H1 (cell line): Measurements from ENCODE around the gene C17orf113. TPM values are rescaled to one million over a fixed set of nuclear protein-coding genes. Genes with fewer than 3 reads are reported as not detected.

Experiments
- CTCF ChIA-PET: fragments of 300-600 bp; sonication (Branson Sonifier 250); formaldehyde crosslinking; loops from one replicate; lab custom pipeline; 2021; ENCODE audit not compliant: partially characterized antibody; lab: Charles Lee
- POLR2A ChIA-PET: fragments of 300-600 bp; sonication (Branson Sonifier 250); formaldehyde crosslinking; loops from one replicate; lab custom pipeline; 2021; ENCODE audit warnings: inconsistent platforms; ENCODE audit not compliant: partially characterized antibody; lab: Charles Lee
- DNase-seq, 2 experiments: peaks; one replicate each; pipeline versions ENCODE4 v3.0.0 to v3.0.0-alpha.2; 2010 to 2022; ENCODE audit warnings: low spot score in 2 of 2, low read depth in 1 of 2, mixed read lengths in 1 of 2
- FAIRE-seq: peaks from 2 replicates; lab custom pipeline; 2011; peaks lifted over from hg19 to GRCh38; lab: Jason Lieb, UNC
- H2AFZ ChIP-seq: 2 replicates; pipeline ENCODE4 v1.8.1; 2012; ENCODE audit warnings: low read length, inconsistent platforms
- H2AK5ac ChIP-seq: 2 replicates; pipeline ENCODE4 v1.6.1; 2013; ENCODE audit warnings: low read depth, low read length
- H2BK120ac ChIP-seq: replicated peaks from 2 replicates; pipeline ENCODE3; 2013; ENCODE audit warnings: low read depth, low read length, inconsistent platforms
- H2BK12ac ChIP-seq: 2 replicates; pipeline ENCODE4 v1.6.1; 2013; ENCODE audit warnings: low read depth, low read length
- H2BK15ac ChIP-seq: 2 replicates; pipeline ENCODE4 v1.6.1; 2013; ENCODE audit warnings: low read length
- H2BK20ac ChIP-seq: 2 replicates; pipeline ENCODE4 v1.6.1; 2013; ENCODE audit warnings: low read length
- H2BK5ac ChIP-seq: 2 replicates; pipeline ENCODE4 v1.6.1; 2013; ENCODE audit warnings: low read depth, low read length
- H3K14ac ChIP-seq: 2 replicates; pipeline ENCODE4 v1.6.1; 2013; ENCODE audit warnings: inconsistent platforms; ENCODE audit not compliant: insufficient read length
- H3K18ac ChIP-seq: 2 replicates; pipeline ENCODE4 v1.6.1; 2013; ENCODE audit warnings: low read length; ENCODE audit errors: extremely low read depth
- H3K23ac ChIP-seq: 2 replicates; pipeline ENCODE4 v1.6.1; 2013; ENCODE audit warnings: inconsistent platforms; ENCODE audit not compliant: insufficient read length
- H3K23me2 ChIP-seq: 2 replicates; pipeline ENCODE4 v1.6.1; 2013; ENCODE audit warnings: low read depth, low read length
- H3K27ac ChIP-seq: 2 replicates; pipeline ENCODE4 v1.6.1; 2011; ENCODE audit warnings: low read depth, low read length, inconsistent platforms
- H3K27me3 ChIP-seq, 4 experiments: replicated peaks in 1 of 4; 1 replicate in 1 of 4; 2 replicates in 3 of 4; pipeline versions ENCODE4 v1.6.1 to v1.8.1; 2011 to 2013; ENCODE audit warnings: low read length in 3 of 4, mild to moderate bottlenecking in 3 of 4, inconsistent platforms in 2 of 4, mixed read lengths in 2 of 4, moderate library complexity in 1 of 4; ENCODE audit not compliant: control insufficient read depth in 3 of 4, insufficient read depth in 3 of 4; ENCODE audit errors: extremely low read depth in 1 of 4
- H3K36me3 ChIP-seq, 4 experiments: 2 replicates each; pipeline versions ENCODE4 v1.6.1 to v1.8.1; 2011 to 2013; ENCODE audit warnings: mild to moderate bottlenecking in 4 of 4, low read length in 3 of 4, moderate library complexity in 2 of 4, control low read depth in 1 of 4, inconsistent platforms in 1 of 4; ENCODE audit not compliant: insufficient read depth in 4 of 4, control insufficient read depth in 2 of 4
- H3K4ac ChIP-seq: replicated peaks from 2 replicates; pipeline ENCODE3; 2013; ENCODE audit warnings: low read length, low read depth, mixed read lengths, inconsistent platforms; ENCODE audit not compliant: insufficient read length
- H3K4me1 ChIP-seq, 4 experiments: replicated peaks in 1 of 4; 1 replicate in 1 of 4; 2 replicates in 3 of 4; pipeline versions ENCODE4 v1.6.1 to v1.8.1; 2011 to 2013; ENCODE audit warnings: low read length in 3 of 4, inconsistent platforms in 2 of 4, mixed read lengths in 1 of 4; ENCODE audit not compliant: insufficient read depth in 4 of 4, control insufficient read depth in 3 of 4
- H3K4me2 ChIP-seq, 2 experiments: 2 replicates each; pipeline versions ENCODE4 v1.6.1 to v1.8.1; 2011 to 2013; ENCODE audit warnings: low read depth in 2 of 2, low read length in 2 of 2, control low read depth in 1 of 2, inconsistent platforms in 1 of 2, mild to moderate bottlenecking in 1 of 2; ENCODE audit not compliant: insufficient read depth in 1 of 2
- H3K4me3 ChIP-seq, 4 experiments: fragments of 200-600, 300-600 bp in 1 of 4; sonication (generic), shearing (Covaris generic), sonication (Bioruptor Twin) in 1 of 4; 2 replicates each; pipeline versions ENCODE4 v1.5.1 to v1.8.1; 2011 to 2016; ENCODE audit warnings: low read length in 4 of 4, low read depth in 3 of 4, control low read depth in 2 of 4, inconsistent platforms in 2 of 4, mild to moderate bottlenecking in 2 of 4, mixed read lengths in 1 of 4, moderate library complexity in 1 of 4; ENCODE audit not compliant: insufficient read depth in 2 of 4; ENCODE audit errors: extremely low read depth in 1 of 4
- H3K56ac ChIP-seq: replicated peaks from 2 replicates; pipeline ENCODE3; 2013; ENCODE audit warnings: low read depth, mild to moderate bottlenecking, mixed read lengths, low read length, inconsistent platforms; ENCODE audit not compliant: insufficient read length
- H3K79me1 ChIP-seq: 2 replicates; pipeline ENCODE4 v1.6.1; 2013; ENCODE audit warnings: low read depth, low read length, control low read depth
- H3K79me2 ChIP-seq, 2 experiments: 2 replicates each; pipeline versions ENCODE4 v1.6.1 to v1.8.1; 2012 to 2013; ENCODE audit warnings: low read length in 2 of 2, mild to moderate bottlenecking in 2 of 2, inconsistent platforms in 1 of 2; ENCODE audit not compliant: insufficient read depth in 2 of 2, control insufficient read depth in 1 of 2
- H3K9ac ChIP-seq, 4 experiments: replicated peaks in 1 of 4; 1 replicate in 1 of 4; 2 replicates in 3 of 4; pipeline versions ENCODE4 v1.6.1 to v1.8.1; 2011 to 2013; ENCODE audit warnings: low read depth in 3 of 4, low read length in 3 of 4, control low read depth in 2 of 4, mild to moderate bottlenecking in 2 of 4, moderate library complexity in 2 of 4, inconsistent platforms in 1 of 4; ENCODE audit errors: extremely low read depth in 1 of 4
- H3K9me3 ChIP-seq, 2 experiments: 2 replicates each; pipeline versions ENCODE4 v1.6.1 to v1.8.1; 2012 to 2013; ENCODE audit warnings: mild to moderate bottlenecking in 2 of 2, moderate library complexity in 2 of 2, control low read depth in 1 of 2, inconsistent platforms in 1 of 2, low read depth in 1 of 2, low read length in 1 of 2, mixed read lengths in 1 of 2; ENCODE audit not compliant: insufficient read depth in 2 of 2
- H4K20me1 ChIP-seq, 2 experiments: replicated peaks in 1 of 2; 2 replicates each; pipeline versions ENCODE3 to v1.8.1; 2011 to 2013; ENCODE audit warnings: inconsistent platforms in 2 of 2, low read length in 2 of 2, mild to moderate bottlenecking in 1 of 2; ENCODE audit not compliant: insufficient read depth in 2 of 2, control insufficient read depth in 1 of 2
- H4K5ac ChIP-seq: 2 replicates; pipeline ENCODE4 v1.6.1; 2013; ENCODE audit warnings: low read length, low read depth, mixed read lengths, inconsistent platforms; ENCODE audit not compliant: insufficient read length
- H4K8ac ChIP-seq: 2 replicates; pipeline ENCODE4 v1.8.0; 2013; ENCODE audit warnings: mild to moderate bottlenecking, moderate library complexity, low read length, inconsistent platforms; ENCODE audit not compliant: insufficient read depth; ENCODE audit errors: extremely low read depth
- H4K91ac ChIP-seq: replicated peaks from 2 replicates; pipeline ENCODE3; 2013; ENCODE audit warnings: low read length, mixed read lengths, inconsistent platforms; ENCODE audit not compliant: insufficient read length
- CEBPB ChIP-seq: IDR thresholded peaks from 2 replicates; pipeline ENCODE4 v1.6.1; 2012; ENCODE audit warnings: low read depth, low read length
- FOSL1 ChIP-seq: IDR thresholded peaks from 2 replicates; pipeline ENCODE4 v1.6.1; 2011; ENCODE audit warnings: mild to moderate bottlenecking, low read depth, low read length, moderate library complexity; ENCODE audit not compliant: insufficient read depth
- HDAC2 ChIP-seq, 2 experiments: fragments of 300-600 bp in 1 of 2; sonication (generic) in 1 of 2; IDR thresholded peaks; 2 replicates each; pipeline ENCODE4 v1.6.1; 2011 to 2012; ENCODE audit warnings: low read depth in 2 of 2, low read length in 2 of 2, mild to moderate bottlenecking in 2 of 2, moderate library complexity in 2 of 2, borderline replicate concordance in 1 of 2, inconsistent platforms in 1 of 2
- JUND ChIP-seq: IDR thresholded peaks from 2 replicates; pipeline ENCODE4 v1.6.1; 2011; ENCODE audit warnings: mild to moderate bottlenecking, improper control_type of control experiment, low read length
- KDM1A ChIP-seq: fragments of 200-600, 300-600 bp; sonication (generic); IDR thresholded peaks from 2 replicates; pipeline ENCODE4 v1.7.1; 2016; ENCODE audit warnings: mild to moderate bottlenecking, low read length, borderline replicate concordance
- NRF1 ChIP-seq: IDR thresholded peaks from 2 replicates; pipeline ENCODE4 v1.6.1; 2011; ENCODE audit warnings: mild to moderate bottlenecking, low read depth, low read length, improper control_type of control experiment
- POLR2AphosphoS5 ChIP-seq: IDR thresholded peaks from 2 replicates; pipeline ENCODE4 v1.6.1; 2011; ENCODE audit warnings: low read depth, low read length
- POU5F1 ChIP-seq: IDR thresholded peaks from 2 replicates; pipeline ENCODE4 v1.6.1; 2011; ENCODE audit warnings: low read depth, mild to moderate bottlenecking, low read length, moderate library complexity
- RBBP5 ChIP-seq: IDR thresholded peaks from 2 replicates; pipeline ENCODE4 v1.7.1; 2012; ENCODE audit warnings: low read depth, mild to moderate bottlenecking, inconsistent platforms, low read length, moderate library complexity, borderline replicate concordance
- RNF2 ChIP-seq: fragments of 200-900, 300-1000 bp; sonication (generic); IDR thresholded peaks from 2 replicates; pipeline ENCODE4 v1.7.1; 2016; ENCODE audit warnings: borderline replicate concordance, low read depth, mild to moderate bottlenecking, antibody characterized with exemption, low read length; ENCODE audit not compliant: poor library complexity, severe bottlenecking; ENCODE audit errors: missing control alignments
- SUZ12 ChIP-seq: fragments of 200-600 bp; sonication (generic); IDR thresholded peaks from 2 replicates; pipeline ENCODE4 v1.6.1; 2012; ENCODE audit warnings: mild to moderate bottlenecking, inconsistent platforms, low read length, moderate library complexity, mixed read lengths
- USF2 ChIP-seq: IDR thresholded peaks from 2 replicates; pipeline ENCODE4 v1.6.1; 2011; ENCODE audit warnings: low read length, improper control_type of control experiment
- WGBS, 2 experiments: shearing (Covaris generic) in 1 of 2; methylation state at CpG; one replicate each; pipeline versions ENCODE4 v1.1.6 to v1.1.7; 2013 to 2015; ENCODE audit warnings: low lambda C conversion rate in 2 of 2, mixed read lengths in 2 of 2, inconsistent platforms in 1 of 2, low coverage in 1 of 2, missing lambda C conversion rate in 1 of 2; ENCODE audit not compliant: insufficient replicate concordance in 2 of 2, insufficient coverage in 1 of 2, insufficient read length in 1 of 2; ENCODE audit errors: extremely low coverage in 1 of 2, missing lambda C conversion rate in 1 of 2; 5-methylcytosine and 5-hydroxymethylcytosine counted together
- polyA plus RNA-seq, 7 experiments: library from polyadenylated mRNA; depleted of rRNA in 3 of 7; stranded (reverse) in 5 of 7; unstranded in 2 of 7; fragments of >200 nt in 5 of 7; fragments of 200-250 nt in 2 of 7; gene quantifications; 1 replicate in 5 of 7; 2 replicates in 1 of 7; 4 replicates in 1 of 7; pipeline versions ENCODE4 v1.2.1 to v1.2.3, GENCODE V29; 2011 to 2013; ENCODE audit warnings: missing spikeins in 2 of 7, mixed read lengths in 2 of 7
- total RNA-seq: library from RNA; stranded (reverse); fragmentation: NEBNext Ultra II Directional; extraction: Animal tissue kit (Norgen Biotek cat#: 25700); gene quantifications from 2 replicates; pipeline ENCODE4 v1.2.1, GENCODE V29; 2021

C17orf113 gene
- total and polyA plus RNA-seq, 2 of the 8 experiments (the other 6 are each of a cell fraction or from before 2014, with no cell fraction given) = 1.0 to 1.4 TPM

GRCh38 chr17:42062681-42063080 lies 12.3 kb upstream of the C17orf113 start:
- ChIA-PET CTCF (interaction anchor here (0.8 to 17.0 kb wide), 9 partner anchors 12 to 51 kb away, joined by 3 to 381 read pairs (median 4); partner anchors contain the start of genes C17orf113, DHX58, HSPB9 and KAT2A), POLR2A (interaction anchor here (0.5 to 1.1 kb wide), 3 partner anchors 9 to 37 kb away, joined by 3 to 4 read pairs (median 3); no protein-coding TSS in a partner anchor)
- Histone ChIP-seq H4K5ac (no peak overlapping the region), H3K4ac (no peak overlapping the region), H3K4me2 (no peak overlapping the region), H3K79me1 (no peaks in the 10 kb centered on the region), H3K4me3 (no peak overlapping the region), H3K4me1 (peaks cover 0 to 6% (median 3%) of the 10 kb centered on the region in 4 experiments; a peak in 6 of 7 replicates), H4K91ac (no peak overlapping the region), H3K9me3 (no peaks in the 10 kb centered on the region), H2BK120ac (no peak overlapping the region), H3K9ac (no peak overlapping the region), H2BK15ac (no peak overlapping the region), H2BK12ac (no peak overlapping the region), H2BK20ac (no peak overlapping the region), H2BK5ac (no peak overlapping the region), H3K79me2 (no peaks in the 10 kb centered on the region), H2AFZ (no peak overlapping the region), H3K14ac (no peak overlapping the region), H4K20me1 (no peaks in the 10 kb centered on the region), H3K56ac (no peak overlapping the region), H4K8ac (no peak overlapping the region), H2AK5ac (no peak overlapping the region), H3K18ac (no peak overlapping the region), H3K27me3 (no peaks in the 10 kb centered on the region), H3K36me3 (no peaks in the 10 kb centered on the region), H3K23me2 (no peaks in the 10 kb centered on the region; the same call in 1 of the 2 replicates), H3K27ac (no peak overlapping the region), H3K23ac (no peak overlapping the region)
- DNase-seq (no peak), FAIRE-seq (no peak)
- WGBS, 2 experiments = 92% methylated on average over 13 of the region's 14 CpGs; no CpG with 5 or more reads in 1 of the 2 experiments
- TF ChIP-seq KDM1A (no peak), RBBP5 (no peak), USF2 (no peak), SUZ12 (no peak), HDAC2 (IDR thresholded peaks at IDR 0.05; ENCODE audit: borderline replicate concordance in 1 of 2, low read depth in 2 of 2, low read length in 2 of 2) (no peak), FOSL1 (no peak), POU5F1 (no peak), CEBPB (no peak), POLR2AphosphoS5 (no peak), RNF2 (no peak), NRF1 (no peak), JUND (no peak)
